ENCODE measurements around the gene FREM2.

FREM2 gene

DNA sequence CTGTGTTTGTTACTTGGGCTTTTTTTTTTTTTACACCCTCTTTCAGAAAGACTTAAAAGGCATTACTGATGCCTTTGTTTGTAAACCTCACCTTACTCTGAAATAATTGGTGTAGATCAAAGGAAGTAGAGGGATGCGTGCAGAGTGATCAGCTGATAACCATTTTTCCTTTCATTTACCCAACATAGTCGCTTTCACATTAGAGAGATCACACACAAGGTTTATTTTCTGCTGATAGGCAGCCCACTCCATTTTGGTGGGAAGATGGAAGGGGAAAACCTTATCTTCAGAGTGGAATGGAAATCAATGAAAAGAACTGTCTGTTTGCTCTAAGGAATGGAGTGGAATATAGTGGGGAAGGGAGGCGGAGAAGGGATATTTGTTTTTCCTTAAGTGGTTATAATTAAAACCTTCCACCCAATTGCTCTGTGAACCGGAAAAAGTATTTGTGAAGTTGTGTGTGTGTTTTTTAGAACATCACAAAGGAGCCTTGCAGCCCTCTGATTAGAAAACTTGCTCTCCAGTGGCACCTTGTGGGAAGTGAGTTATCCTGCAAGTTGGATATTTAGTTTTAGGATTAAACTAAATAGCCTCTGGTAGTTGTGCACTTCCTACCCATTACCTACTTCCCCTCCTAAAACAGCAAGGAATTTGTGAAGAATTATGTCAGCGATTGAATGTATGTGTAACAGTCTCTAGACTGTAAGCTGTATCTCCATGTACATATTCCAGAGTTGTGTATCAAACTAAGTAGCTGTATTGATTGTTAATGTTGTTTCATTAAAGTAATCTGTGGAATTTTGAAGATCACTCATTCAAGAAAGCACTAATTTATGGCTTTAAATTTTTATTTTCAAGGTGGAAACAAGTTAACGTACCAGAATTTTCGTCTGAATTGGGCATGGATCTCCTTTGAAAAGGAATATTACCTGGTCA, 76.8 kb downstream of the FREM2 start:
- no peak for DNase-seq (ENCODE audit: low read depth)

DNA sequence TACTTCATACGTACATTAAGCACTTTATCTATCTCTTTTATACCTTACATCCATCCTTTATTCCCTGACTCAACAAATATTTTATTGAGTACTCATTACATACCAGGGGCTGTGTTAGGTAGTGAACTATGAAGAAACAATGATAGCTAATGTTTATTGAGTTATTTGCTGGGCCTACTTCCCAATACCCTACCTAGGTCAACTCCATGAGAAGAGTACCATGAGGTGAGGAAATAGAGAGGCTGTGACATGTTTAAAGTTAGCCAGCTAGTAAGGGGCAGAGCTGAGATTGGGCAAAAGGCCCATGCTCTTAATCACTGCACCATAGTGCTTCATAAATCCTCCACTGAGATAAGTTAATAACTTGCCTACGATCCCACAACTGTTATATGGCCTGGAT, 79.9 kb downstream of the FREM2 start:
- no peak for DNase-seq (ENCODE audit: low read depth)

DNA sequence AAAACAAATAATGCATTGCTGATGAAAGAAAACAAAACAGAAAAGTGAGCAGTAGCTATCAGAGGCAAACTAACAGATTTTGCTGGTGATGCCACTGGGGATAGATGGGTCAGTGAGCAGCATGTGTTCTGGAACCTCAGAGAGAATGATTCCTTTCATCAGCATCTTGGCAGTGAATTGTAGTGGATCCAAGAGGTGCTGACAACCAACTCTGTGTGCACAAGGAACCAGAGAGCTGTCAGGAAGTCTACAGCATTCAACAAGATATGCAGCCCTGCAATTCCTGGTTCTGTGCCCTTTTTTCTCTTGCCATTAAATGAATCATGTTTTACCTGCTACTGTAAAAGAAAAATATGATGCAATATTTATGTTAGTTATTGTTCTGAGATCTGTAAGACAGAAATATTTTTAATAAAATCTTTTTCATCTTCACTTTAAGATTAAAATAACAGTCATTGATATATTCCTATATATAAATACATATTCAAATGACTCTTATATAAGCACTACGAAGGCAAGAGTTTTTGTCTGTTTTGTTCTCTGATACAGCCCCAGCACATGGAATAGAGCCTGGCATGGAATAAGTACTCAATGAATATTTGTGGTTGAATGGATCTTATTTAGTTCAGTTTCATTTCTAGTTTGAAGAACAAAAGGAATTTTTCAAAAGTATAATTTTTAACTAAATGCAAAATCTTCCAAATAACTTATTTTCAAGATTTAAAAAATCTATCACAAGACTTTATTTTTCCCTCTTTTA, 80.8 kb downstream of the FREM2 start:
- DNase-seq (ENCODE audit: low read depth): no peak

DNA sequence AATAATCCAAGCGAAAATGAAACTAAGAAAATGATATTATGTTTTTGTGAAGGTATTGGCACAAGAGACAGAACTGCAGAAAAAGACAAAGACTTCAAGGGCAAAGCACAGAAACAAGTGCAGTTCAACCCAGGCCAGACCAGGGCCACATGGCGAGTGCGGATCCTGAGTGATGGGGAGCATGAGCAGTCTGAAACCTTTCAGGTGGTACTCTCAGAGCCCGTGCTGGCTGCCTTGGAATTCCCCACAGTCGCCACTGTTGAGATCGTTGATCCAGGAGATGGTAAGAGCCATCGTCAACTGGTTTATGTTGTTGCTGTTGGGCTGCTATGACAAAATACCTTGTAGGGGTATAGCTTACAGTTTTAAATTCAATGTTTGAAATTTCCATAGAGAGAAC, 82.6 kb downstream of the FREM2 start:
- no peak for DNase-seq (ENCODE audit: low read depth)

DNA sequence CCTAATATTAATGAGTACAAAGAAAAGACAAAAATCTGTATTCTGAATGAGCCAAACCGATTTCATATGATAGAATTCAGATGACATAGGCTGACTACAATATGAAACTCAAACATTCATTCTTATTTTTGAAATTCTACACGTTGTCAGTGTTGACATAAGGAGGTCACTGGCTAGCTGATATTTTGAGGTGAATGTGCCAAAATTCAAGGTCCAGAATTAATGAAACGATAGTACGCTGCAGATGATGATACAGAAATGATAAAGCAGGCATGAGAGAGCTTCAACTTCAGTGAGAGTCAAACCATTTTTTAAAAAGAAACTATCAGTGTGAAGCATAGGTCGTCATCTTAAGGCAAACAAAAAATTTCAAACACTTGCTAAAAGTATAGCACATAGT, 88.2 kb downstream of the FREM2 start:
- DNase-seq (ENCODE audit: low read depth): no peak

DNA sequence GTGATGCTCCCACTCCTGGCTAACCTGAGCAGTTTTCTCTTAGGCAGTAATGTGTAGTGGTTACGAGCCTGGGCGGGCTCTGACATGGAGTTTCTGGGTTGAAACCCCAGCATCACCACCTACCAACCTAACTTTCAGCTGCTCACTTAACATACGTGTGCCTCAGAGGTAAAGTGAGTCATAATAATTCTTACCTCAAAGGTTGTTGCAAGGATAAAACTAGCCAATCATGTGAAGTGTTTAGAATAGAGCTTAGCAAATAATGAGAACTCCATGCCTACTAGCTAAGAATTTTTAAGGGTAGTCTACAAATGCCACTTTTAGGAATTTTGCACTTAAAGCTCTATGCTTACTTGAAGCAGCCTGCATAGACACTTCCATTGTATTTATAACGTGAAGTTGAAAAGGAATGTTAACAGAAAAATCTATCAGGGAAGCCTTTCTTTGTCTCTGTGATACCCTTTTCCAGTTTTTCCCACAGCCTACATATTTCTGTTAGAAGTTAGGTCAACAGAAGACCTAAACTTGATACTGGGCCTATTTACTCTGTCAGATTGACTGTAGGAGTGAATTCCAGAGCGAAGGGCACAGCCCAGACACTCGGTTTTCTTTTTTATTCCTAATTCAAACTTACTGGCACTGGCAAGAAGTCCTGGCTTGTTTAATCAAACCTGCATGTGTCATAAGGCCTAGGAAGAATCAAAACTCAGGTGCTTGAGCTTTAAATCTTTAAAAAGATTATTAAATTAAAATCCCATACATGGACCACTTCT, 90.7 kb downstream of the FREM2 start:
- DNase-seq (ENCODE audit: low read depth): no peak

DNA sequence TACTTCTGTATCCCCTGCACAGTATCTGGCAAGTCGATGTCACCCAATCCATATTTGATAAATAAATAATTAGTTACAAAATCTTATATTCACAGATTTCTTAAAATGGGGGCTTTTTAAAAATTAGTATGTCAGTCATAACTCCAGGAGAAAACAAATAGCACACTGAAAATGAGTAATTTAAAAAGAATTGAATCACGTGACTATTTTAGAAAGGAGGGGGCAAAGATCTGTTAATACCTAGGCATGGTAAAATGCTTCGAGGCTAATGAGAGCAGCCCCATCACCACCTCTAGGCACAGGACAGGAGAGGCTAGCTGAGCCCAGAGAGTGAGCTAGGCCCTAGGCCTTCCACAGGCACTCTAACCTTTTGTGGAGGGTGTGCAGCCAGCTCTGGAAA, 94.7 kb downstream of the FREM2 start:
- DNase-seq (ENCODE audit: low read depth): no peak

DNA sequence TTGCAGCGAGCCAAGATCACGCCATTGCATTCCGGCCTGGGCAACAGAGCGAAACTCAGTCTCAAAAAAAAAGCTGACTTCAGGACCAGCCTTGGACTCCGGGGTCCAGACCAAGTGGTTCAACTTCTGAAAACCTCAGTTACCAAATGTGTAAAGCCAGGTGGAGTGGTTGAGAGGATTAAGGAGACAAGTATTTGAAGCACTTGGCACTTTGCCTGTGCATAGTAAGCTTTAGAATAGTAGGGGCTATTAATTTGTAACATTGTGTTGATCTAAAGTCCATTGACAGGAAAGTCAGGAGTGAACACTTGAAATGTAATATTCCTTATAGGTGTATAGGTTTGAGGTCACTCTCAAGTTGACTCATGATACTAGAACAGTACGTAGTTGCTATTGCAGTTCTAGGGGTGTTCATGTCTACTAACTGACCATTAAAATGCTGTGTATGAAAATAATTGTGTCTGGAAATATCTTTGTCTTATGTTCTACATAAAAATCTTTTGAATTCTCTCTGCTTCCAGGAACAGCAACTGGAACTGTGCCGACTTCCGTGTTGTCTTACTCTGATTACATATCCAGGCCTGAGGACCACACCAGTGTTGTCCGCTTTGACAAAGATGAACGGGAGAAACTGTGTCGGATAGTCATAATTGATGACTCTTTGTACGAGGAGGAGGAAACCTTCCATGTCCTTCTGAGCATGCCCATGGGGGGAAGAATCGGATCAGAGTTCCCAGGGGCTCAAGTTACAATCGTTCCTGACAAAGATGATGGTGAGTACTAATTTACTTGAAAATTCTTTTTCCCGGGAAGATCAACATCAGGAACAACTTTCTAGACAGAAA, 97.4 kb downstream of the FREM2 start:
- DNase-seq (ENCODE audit: low read depth): no peak

DNA sequence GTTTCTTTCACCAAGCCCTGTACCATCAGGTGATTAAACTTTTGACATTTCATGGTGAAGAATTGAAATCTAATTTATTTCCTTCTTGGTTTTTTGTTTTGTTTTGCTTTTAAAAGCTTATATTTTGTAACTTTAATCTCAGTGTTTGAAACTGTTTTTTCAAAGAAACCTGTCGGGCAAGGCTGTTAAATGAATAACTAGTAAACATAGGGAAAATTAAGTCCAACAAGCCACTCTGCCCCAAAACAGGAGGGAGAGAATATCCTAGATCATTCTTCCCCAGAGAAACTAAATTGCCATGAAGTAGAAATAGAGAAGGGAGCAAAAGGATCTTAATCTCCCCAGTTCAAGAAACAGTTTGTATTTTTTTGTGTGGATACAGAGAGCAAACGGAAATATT, 98.2 kb downstream of the FREM2 start:
- DNase-seq (ENCODE audit: low read depth): no peak

DNA sequence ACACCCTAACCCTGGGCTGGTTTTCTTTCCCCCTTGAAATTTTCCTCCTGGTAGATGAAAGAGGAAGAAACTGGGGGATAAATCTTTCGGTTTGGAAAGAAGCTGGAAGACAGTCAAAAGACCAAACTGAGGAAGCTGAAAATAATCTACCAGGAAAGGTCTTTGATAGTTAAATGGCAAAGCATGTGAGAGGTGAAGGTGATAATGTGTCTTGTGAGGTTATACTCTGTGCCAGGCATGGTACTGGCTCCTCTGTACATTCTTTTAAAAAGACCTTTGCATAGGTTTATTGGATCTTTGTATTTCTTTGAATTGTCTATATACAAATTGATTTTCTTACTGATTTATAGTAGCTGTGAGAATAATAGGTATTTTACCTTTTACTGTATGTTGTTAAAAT, 98.6 kb downstream of the FREM2 start:
- DNase-seq (ENCODE audit: low read depth): no peak

DNA sequence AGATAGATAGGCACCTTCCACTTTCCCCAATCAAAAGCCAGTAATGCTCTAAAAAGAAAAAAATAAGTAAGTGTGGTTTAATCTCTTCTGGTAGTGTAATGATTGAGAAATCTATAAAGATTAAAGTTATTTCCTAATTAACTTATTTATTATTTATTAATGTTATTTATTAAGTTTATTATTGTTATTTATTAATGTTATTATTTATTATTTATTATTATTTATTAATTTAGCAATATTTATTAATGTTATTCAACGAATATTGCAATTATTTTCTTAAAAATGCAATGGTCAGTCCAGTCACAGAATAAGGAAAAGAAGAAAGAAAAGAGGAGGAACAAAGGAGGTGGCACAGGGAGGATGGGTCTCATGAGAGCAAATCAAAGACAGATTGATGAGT, 100.7 kb downstream of the FREM2 start:
- no peak for DNase-seq (ENCODE audit: low read depth)

DNA sequence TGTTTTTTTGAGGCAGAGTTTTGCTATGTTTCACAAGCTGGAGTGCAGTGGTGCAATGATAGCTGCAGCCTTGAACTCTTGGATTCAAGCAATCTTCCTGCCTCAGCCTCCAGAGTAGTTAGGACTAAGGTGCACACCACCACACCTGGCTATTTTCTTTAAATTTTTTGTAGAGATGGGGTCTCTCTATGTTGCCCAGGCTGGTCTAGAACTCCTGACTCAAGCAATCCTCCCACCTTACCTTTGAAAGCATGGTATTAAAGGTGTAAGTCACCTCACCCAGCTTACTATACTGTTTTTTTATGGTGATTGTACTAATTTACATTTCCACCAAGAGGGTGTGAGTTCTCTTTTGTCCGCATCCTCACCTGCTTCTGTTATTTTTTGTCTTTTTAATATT, 110.0 kb downstream of the FREM2 start:
- DNase-seq (ENCODE audit: low read depth): no peak

DNA sequence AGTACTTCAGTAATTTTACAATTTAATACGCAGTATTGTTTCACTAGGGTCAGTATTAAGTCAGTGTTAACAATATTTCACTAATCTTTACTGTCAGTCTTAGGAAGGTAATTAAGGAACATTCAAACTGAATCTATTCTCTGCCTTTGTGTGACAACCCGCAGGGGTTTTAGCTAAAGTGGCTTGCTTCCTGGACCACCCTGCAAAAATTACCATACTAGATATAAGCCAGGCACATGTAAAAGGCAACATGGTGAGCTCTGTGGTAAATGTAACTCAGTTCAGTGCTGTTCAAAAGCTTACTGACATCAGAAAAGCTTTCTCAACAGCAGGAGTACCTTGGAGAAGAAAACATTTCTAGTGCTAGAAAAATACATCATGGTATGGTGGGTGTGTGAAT, 116.7 kb downstream of the FREM2 start:
- no peak for DNase-seq (ENCODE audit: low read depth)

DNA sequence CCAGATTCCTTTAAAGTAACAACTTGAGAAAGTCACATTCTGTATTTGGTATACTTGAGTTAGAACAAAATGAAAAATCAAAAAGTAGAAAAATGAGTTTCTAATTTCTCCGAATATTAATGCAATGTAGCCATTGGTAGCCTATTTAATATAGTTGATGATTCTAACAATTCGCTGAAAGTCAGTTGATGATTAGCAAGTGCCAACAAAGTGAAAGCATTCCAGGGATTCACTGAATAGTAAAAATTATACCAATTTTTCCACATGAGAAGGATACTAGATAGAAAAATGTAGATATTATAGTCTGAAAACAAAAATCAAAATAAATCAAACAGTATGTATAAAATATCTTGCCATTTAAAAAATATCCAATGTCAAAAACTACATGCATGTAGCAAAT, 117.2 kb downstream of the FREM2 start:
- DNase-seq (ENCODE audit: low read depth): no peak

DNA sequence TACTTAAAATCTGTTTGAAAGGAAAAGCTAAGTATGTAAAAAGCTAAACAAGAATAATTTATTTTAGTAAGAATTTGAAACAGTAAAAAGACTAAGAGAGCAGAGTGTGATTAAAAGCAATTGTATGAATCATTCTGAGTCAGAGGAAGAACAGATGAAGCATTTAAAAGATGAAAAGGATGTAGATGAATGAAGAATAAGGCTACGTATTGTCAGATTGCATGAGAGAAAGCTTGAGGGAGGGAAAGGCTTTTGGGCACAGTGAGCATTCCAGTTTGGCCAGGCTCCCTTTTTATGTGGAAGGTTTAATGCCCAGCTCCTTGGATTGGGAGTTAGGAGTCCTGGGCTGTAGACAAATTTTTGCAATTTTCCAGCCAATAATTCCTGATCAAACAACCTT, 117.7 kb downstream of the FREM2 start:
- DNase-seq (ENCODE audit: low read depth): no peak

DNA sequence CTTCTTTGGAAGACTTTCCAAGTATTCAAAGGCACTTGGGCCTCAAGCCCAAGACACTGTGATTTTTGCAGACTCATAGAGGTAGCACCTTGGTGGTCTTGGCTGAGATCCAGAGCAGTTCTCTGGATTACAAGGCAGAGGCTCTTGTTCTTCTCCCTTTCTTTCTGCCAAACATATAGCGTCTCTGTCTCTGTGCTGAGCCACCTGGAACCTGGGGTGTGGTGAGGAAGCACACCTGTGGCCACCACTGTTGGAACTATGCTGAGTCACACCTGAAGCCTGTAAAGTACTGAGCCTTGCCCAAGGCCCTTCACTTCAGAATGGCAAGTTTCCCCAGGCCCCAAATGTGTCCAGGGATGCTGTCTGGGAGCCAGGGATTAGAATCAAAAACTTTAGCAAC, 127.5 kb downstream of the FREM2 start:
- no peak for DNase-seq (ENCODE audit: low read depth)

DNA sequence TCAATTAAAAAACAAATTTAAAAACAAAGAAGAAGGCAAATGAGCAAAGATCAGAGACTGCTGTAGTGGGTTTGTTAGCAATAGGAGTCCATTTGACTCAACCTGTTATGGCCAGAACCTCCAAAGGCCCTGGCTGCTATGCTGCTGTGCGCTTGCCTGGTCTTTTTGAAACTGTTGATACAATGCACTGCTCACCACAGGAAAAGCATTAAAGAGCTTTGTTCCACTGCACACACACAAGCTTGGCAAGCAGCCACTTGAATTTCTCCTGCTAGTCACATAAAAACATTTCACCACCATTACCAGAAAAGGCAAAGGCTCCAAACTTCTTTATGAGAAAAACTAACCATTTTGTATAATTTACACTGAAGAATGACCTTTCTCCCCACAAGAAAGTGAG, 132.2 kb downstream of the FREM2 start:
- no peak for DNase-seq (ENCODE audit: low read depth)

DNA sequence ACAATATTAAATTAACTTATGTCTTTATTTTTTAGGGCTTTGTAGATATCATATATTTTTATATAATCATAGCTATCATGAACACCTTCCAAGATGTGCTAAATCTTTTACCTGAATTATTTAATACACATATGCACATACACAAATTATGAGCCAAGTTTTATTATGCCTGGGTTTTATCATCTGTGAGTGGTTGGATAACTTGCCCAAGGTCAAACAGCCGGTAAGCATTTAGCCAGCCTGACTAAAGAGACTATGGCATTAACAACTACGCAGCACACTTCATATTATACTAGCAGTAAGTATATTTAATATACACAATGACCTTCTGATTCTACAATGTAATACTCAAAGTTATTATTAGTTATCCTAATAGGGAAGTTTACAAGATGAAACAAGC, 132.7 kb downstream of the FREM2 start:
- DNase-seq (ENCODE audit: low read depth): no peak

DNA sequence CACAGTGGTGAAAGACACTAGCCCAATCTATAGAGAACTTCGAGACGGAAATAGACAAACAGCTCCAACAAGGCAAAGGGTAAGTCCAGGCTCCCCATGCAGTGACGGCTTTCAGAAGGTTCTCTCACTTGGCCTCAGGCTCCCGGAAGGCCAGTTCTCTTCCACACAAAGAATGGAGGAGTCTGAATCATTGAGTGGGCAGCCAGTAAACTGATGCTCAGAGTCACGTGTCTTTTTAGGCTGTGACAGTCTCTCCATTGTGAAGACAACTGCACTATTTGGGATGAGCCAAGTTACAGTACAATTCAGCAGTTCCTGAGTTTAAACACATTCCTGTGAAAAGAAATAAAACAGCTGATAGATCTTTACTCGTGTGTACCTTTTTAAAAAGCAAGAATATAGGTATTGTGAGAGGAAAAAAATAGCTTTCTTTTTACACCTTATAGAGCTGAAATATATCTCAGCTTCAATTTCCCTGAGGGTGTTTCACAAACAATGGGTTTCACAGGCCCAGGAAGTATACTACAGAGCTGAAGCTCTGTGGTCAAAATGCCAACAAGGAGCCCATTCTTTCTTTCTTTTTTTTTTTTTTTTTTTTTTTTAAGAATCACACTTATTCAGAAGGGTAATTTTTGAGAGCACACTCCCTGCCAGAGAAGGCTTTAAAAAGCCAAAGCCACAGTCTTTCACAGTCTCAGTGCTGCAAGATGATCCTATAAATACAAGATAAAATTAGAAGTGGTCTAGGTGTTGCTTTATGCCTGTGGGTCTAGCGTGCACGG, 135.1 kb downstream of the FREM2 start:
- DNase-seq (ENCODE audit: low read depth): no peak

DNA sequence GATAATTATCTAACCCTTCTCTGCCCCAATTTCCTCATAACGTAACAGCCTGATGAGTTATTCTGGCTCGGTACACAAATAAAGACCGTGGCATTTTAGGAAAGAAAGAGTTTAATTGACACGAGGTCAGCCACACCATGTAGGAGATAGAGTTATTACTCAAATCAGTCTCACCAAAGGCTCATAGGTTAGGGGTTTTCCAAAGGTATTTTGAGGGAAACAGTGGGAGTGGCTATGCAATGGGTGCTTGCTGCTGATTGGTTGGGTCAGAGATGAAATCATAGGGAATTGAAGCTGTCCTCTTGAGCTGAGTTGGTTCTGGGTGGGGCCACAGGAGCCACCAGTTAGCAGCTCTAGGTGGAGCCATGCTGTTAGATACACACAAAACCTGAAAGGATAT, 137.5 kb downstream of the FREM2 start:
- no peak for DNase-seq (ENCODE audit: low read depth)
